ENCODE data around the gene AVEN.
"Not testable (repeated sequence)": the region's sequence is repeated elsewhere in the genome, so short reads cannot be mapped to it uniquely, and the experiment has no call there.

Gene AVEN

GRCh38 chr15:34038023-34038870, 757 bp downstream of the AVEN start:
- peak; percentile 71 for DNase-seq

- DNase-seq: no peak
Observed at GRCh38 chr15:34031987-34032760, 6.8 kb downstream of the AVEN start.

GRCh38 chr15:34027606-34028005, 11.4 kb downstream of the AVEN start:
- no peak for DNase-seq

- no peak for DNase-seq
Observed at GRCh38 chr15:34025252-34025651, 13.8 kb downstream of the AVEN start.

GRCh38 chr15:34023907-34024306, 15.1 kb downstream of the AVEN start:
- DNase-seq: no peak

- DNase-seq: no peak
Observed at GRCh38 chr15:34019369-34019990, 19.5 kb downstream of the AVEN start.

- not testable (repeated sequence) for DNase-seq
Observed at GRCh38 chr15:34018738-34019137, 20.3 kb downstream of the AVEN start.

- DNase-seq: no peak
Observed at GRCh38 chr15:34018021-34018645, 20.9 kb downstream of the AVEN start.

GRCh38 chr15:34014556-34014955, 24.4 kb downstream of the AVEN start:
- no peak for DNase-seq

- no peak for DNase-seq
Observed at GRCh38 chr15:34013746-34014145, 25.3 kb downstream of the AVEN start.

- DNase-seq: no peak
Observed at GRCh38 chr15:34012461-34013028, 26.5 kb downstream of the AVEN start.

- no peak for DNase-seq
Observed at GRCh38 chr15:34011481-34011880, 27.5 kb downstream of the AVEN start.

- DNase-seq: no peak
Observed at GRCh38 chr15:34010921-34011320, 28.1 kb downstream of the AVEN start.

GRCh38 chr15:34009656-34010055, 29.3 kb downstream of the AVEN start:
- DNase-seq: no peak

GRCh38 chr15:34006381-34006780, 32.6 kb downstream of the AVEN start:
- no peak for DNase-seq

- no peak for DNase-seq
Observed at GRCh38 chr15:34001536-34001935, 37.5 kb downstream of the AVEN start.

- DNase-seq: not testable (repeated sequence)
Observed at GRCh38 chr15:33995666-33996065, 43.3 kb downstream of the AVEN start.

- no peak for DNase-seq
Observed at GRCh38 chr15:33994005-33994615, 44.9 kb downstream of the AVEN start.

- DNase-seq: no peak
Observed at GRCh38 chr15:33988384-33988783, 50.6 kb downstream of the AVEN start.

- DNase-seq: no peak
Observed at GRCh38 chr15:33987444-33987843, 51.6 kb downstream of the AVEN start.

- no peak for DNase-seq
Observed at GRCh38 chr15:33985751-33986150, 53.3 kb downstream of the AVEN start.

- DNase-seq: no peak
Observed at GRCh38 chr15:33985287-33985686, 53.7 kb downstream of the AVEN start.
